Measurements from ENCODE around the gene POLR3E. TPM values are rescaled to one million over a fixed set of nuclear protein-coding genes. Genes with fewer than 3 reads are reported as not detected.

The POLR3E gene
- polyA plus RNA-seq, 1 experiment = 60.9 TPM

DNA sequence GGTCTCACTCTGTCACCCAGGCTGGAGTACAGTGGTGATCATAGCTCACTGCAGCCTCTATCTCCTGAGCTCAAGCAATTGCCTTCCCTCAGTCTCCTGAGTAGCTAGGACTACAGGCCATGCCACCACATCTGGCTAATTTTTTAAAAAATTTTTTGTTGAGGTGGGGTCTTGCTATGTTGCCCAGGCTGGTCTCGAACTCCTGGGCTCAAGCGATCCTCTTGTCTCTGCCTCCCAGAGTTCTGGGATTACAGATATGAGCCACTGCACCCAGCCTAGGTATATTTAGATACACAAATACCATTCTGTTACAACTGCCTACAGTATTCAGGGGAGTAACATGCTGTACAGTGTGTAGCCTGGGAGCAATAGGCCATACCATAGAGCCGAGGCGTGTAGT lies 14.3 kb downstream of the POLR3E start:
- DNase-seq (ENCODE audit: low read depth) = no peak
- ChIA-PET POLR2A (no interaction called here), CTCF (interaction anchor here (1.0 to 2.0 kb wide), 3 partner anchors 8 to 11 kb away, joined by 3 to 8 read pairs (median 3); no protein-coding TSS in a partner anchor)
- Histone ChIP-seq H3K27me3 (ENCODE audit: control insufficient read depth, insufficient read depth, low read length) (no peaks in the 10 kb centered on the region), H3K4me3 (ENCODE audit: low read depth, low read length) (no peak overlapping the region), H3K36me3 (ENCODE audit: control insufficient read depth, insufficient read depth, low read length) (peaks cover 27% of the 10 kb centered on the region)
- TF ChIP-seq, protein P1, sequence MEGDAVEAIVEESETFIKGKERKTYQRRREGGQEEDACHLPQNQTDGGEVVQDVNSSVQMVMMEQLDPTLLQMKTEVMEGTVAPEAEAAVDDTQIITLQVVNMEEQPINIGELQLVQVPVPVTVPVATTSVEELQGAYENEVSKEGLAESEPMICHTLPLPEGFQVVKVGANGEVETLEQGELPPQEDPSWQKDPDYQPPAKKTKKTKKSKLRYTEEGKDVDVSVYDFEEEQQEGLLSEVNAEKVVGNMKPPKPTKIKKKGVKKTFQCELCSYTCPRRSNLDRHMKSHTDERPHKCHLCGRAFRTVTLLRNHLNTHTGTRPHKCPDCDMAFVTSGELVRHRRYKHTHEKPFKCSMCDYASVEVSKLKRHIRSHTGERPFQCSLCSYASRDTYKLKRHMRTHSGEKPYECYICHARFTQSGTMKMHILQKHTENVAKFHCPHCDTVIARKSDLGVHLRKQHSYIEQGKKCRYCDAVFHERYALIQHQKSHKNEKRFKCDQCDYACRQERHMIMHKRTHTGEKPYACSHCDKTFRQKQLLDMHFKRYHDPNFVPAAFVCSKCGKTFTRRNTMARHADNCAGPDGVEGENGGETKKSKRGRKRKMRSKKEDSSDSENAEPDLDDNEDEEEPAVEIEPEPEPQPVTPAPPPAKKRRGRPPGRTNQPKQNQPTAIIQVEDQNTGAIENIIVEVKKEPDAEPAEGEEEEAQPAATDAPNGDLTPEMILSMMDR (IDR thresholded peaks at IDR 0.05; ENCODE audit: insufficient read depth, low read depth, low read length) = no peak

DNA sequence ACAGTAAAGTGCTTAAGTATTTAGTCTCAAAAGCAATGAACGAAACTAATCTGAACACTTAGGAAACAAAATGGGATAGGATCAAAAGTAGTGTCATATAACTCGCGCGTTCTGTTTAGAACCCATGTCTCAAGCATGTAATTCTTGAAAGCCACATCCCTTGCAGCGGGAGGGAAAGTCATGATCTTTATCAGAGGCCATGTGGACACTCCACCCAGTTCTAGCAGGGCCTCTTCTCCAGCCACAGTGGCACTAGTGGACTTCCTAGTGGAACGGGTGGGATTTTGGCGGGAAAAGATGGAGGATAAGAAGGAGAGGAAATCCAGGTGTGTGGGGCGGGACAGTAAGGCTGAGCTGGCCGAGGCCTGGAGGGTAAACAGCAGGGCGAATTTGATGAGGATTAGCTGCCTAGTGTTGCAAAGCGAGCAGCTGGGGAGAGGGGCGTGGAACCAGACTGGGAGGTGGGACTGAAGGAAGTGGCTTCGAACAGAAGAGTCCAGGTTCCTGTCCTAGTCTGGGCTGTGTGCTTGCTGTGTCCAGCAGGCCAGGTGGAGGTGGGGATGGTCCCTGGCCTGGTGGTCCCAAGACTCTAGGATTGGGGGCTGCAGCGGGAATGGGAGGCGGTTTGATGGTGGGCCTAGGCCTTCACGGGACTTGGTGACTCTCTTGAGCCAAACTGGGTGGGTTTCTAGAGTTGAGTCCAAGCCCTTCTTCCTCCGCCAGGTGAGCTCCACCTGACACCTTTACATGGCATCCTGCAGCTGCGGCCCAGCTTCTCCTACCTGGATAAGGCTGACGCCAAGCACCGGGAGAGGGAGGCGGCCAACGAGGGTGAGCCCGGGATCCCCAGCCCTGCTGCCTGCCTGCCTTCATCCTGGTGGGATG lies 15.9 kb downstream of the POLR3E start:
- POLR2A ChIA-PET = no interaction called here
- Histone ChIP-seq H3K27me3 (ENCODE audit: control insufficient read depth, insufficient read depth, low read length) (no peaks in the 10 kb centered on the region), H3K4me3 (ENCODE audit: low read depth, low read length) (no peak overlapping the region), H3K36me3 (ENCODE audit: control insufficient read depth, insufficient read depth, low read length) (peaks cover 28% of the 10 kb centered on the region)
- no peak for DNase-seq (ENCODE audit: low read depth)
- CTCF ChIA-PET = interaction anchor here (1.8 kb wide), 1 partner anchor 10 kb away, joined by 5 read pairs; no protein-coding TSS in a partner anchor
- TF ChIP-seq, protein P1 (IDR thresholded peaks at IDR 0.05; ENCODE audit: insufficient read depth, low read depth, low read length) = no peak

DNA sequence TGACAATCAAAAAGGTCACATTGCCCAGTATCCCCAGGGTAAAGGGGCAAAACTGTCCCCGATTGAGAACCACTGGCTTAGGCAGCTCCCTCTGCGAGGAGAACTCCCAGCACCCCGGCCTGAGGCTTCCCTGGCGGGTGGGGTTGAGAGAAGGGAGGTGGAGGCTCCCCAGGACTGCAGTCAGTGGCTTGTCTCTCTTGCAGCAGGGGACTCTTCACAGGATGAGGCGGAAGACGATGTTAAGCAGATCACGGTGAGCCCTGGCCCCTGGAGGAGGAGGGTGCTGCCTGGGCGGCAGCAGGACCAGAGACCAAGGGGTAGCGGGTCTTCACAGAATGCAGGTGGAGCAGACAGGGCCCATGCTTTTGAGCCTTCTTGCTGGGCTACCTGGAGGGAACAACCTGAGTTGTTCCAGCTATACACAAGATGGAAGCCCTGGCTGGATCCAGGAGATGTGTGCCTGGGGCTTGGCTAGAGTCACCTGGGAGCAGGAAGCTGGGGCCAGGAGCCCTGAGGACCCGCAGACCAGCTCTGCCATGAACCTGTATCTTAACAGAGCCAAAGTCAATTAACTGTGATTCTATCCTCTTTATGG lies 16.8 kb downstream of the POLR3E start:
- TF ChIP-seq, protein P1 (IDR thresholded peaks at IDR 0.05; ENCODE audit: insufficient read depth, low read depth, low read length) = no peak
- Histone ChIP-seq H3K4me3 (ENCODE audit: low read depth, low read length) (no peak overlapping the region), H3K27me3 (ENCODE audit: control insufficient read depth, insufficient read depth, low read length) (no peaks in the 10 kb centered on the region), H3K36me3 (ENCODE audit: control insufficient read depth, insufficient read depth, low read length) (peaks cover 26% of the 10 kb centered on the region)
- POLR2A ChIA-PET = no interaction called here
- no peak for DNase-seq (ENCODE audit: low read depth)
- CTCF ChIA-PET = interaction anchor here (1.0 to 1.8 kb wide), 2 partner anchors 9 to 13 kb away, joined by 3 to 5 read pairs; no protein-coding TSS in a partner anchor

DNA sequence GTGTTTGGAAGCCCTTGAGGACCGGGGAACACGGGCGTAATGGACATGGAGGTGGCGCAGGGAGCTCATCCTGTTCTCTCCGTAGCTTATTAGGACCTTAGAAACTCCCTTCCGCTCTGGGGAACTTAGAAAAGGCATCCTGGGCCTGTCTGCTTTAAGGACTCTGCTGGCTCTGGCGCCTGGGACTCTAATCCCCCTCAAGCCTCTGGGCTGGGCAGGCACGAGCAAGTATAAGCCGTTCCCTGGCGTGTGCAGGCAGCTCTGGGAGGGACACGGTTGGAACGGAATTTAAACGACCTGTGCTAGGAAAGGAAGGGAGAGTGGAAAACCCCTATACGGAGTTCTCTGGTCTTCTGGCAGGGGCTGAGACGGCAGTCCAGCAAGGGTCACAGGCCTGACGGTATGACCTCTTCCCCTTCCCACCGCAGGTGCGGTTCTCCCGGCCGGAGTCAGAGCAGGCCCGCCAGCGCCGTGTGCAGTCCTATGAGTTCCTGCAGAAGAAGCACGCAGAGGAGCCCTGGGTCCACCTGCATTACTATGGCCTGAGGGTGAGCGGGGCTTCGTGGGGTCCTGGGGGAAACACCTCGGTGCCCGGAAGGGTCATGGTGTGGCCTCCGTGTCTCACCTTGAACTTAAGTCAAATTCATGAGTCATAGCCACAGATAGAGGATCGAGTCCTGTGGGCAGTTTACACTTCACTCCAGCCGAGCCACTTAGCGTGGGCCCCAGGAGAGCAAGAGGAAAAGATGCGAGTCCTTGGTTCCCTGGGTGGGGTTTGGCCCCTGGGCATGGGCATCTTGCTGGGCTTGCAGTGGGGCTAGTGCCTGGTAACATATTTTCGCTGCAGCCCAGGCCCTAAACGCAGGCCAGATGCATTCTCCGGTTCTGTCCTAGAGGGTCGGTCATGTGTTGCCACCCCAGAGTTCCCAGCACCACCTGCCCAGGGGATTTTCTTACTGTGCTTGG lies 17.7 kb downstream of the POLR3E start:
- POLR2A ChIA-PET = no interaction called here
- Histone ChIP-seq H3K36me3 (ENCODE audit: control insufficient read depth, insufficient read depth, low read length) (peaks cover 19% of the 10 kb centered on the region), H3K27me3 (ENCODE audit: control insufficient read depth, insufficient read depth, low read length) (no peaks in the 10 kb centered on the region), H3K4me3 (ENCODE audit: low read depth, low read length) (no peak overlapping the region)
- CTCF ChIA-PET = interaction anchor here (1.0 to 1.8 kb wide), 2 partner anchors 8 to 14 kb away, joined by 3 to 5 read pairs; no protein-coding TSS in a partner anchor
- no peak for DNase-seq (ENCODE audit: low read depth)
- TF ChIP-seq, protein P1 (IDR thresholded peaks at IDR 0.05; ENCODE audit: insufficient read depth, low read depth, low read length) = no peak
